GM21423 (cell line): Measurements from ENCODE around the gene PPAT.
"Not testable (repeated sequence)": the region's sequence is repeated elsewhere in the genome, so short reads cannot be mapped to it uniquely, and the experiment has no call there.

Experiments
- ATAC-seq: cut with Tn5 transposase; IDR thresholded peaks from one replicate; pipeline ENCODE4 v1.9.1; 2021; ENCODE audit warnings: mild to moderate bottlenecking, moderate library complexity; ENCODE audit not compliant: unreplicated experiment

PPAT gene

GRCh38 chr4:56387023-56388001, 48.1 kb downstream of the PPAT start, which contains the start of gene AASDH:
Gene AASDH (minus strand): TSS chr4:56387491. CDS start chr4:56384299, 3,192 bp downstream.
- ATAC-seq = peak; percentile 91

- no peak for ATAC-seq
Observed at GRCh38 chr4:56386091-56386490, 49.3 kb downstream of the PPAT start.

- ATAC-seq = no peak
Observed at GRCh38 chr4:56375458-56375857, 60.0 kb downstream of the PPAT start.

DNA sequence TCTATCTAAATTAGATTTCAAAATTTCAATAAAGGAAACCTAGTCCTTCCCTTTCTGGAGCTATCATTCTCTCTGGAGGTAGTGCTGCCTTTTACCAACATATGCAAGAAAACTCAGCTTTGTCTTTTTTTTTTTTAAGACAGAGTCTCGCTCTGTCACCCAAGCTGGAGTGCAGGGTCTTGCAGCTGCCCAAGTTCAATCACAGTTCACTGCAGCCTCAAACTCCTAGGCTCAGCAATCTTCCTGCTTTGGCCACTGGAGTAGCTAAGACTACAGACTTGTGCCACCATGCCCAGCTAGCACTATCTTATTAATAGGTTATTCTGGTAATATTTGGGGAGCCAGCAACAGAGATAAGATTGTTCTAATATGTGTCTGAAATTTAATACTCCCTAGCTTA, 60.5 kb downstream of the PPAT start:
- no peak for ATAC-seq

GRCh38 chr4:56372774-56373173, 62.6 kb downstream of the PPAT start:
- no peak for ATAC-seq

GRCh38 chr4:56371426-56372220, 63.8 kb downstream of the PPAT start:
- ATAC-seq = no peak

- no peak for ATAC-seq
Observed at GRCh38 chr4:56370377-56370776, 65.0 kb downstream of the PPAT start.

DNA sequence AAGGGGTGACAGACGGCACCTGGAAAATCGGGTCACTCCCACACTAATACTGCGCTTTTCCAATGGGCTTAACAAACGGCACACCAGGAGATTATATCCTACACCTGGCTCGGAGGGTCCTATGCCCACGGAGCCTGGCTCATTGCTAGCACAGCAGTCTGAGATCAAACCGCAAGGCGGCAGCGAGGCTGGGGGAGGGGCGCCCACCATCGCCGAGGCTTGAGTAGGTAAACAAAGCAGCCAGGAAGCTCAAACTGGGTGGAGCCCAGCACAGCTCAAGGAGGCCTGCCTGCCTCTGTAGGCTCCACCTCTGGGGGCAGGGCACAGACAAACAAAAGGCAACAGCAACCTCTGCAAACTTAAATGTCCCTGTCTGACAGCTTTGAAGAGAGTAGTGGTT, 72.4 kb downstream of the PPAT start:
- not testable (repeated sequence) for ATAC-seq

- no peak for ATAC-seq
Observed at GRCh38 chr4:56360071-56360470, 75.3 kb downstream of the PPAT start.

DNA sequence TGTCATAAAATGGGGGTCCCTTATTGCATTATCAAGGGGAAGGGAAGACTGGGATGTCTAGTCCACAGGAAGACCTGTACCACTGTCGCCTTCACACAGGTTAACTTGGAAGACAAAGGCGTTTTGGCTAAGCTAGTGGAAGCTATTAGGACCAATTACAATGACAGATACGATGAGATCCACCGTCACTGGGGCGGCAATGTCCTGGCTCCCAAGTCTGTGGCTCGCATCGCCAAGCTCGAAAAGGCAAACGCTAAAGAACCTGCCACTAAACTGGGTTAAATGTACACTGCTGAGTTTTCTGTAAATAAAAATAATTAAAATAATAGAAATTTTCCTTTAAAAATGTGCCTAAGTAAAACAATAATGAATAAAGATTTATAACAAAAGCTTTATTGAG, 78.8 kb downstream of the PPAT start:
- no peak for ATAC-seq

DNA sequence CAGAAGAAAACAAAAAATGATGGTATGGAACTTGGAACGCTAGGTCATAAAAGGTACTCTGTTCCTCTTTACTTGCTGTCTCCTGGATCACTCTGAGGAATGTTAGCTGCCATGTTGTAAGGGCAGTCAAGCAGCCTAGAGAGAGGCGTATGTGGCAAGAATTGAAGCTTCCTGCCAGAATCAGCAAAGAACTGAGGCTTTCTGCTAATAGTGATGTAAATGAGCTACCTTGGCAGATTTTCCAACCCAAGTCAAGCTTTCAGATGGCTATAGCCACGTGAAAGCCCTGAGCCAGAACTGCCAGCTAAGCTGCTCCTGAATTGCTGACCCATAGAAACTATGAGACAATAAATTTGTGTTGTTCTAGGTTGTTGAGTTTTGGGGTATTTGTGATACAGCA, 86.8 kb downstream of the PPAT start:
- ATAC-seq = no peak

- no peak for ATAC-seq
Observed at GRCh38 chr4:56345458-56345857, 90.0 kb downstream of the PPAT start.
